Activated CD8-positive, alpha-beta memory T cell treated with anti-CD3 and anti-CD28 coated beads, Interleukin-2, amount 10 ng/mL, durations not matched to agents 7 days and 5 days (primary cell): ENCODE results near the gene TCIRG1. TPM values are rescaled to one million over a fixed set of nuclear protein-coding genes. Genes with fewer than 3 reads are reported as not detected.

Experiments used
- ATAC-seq: fragments of 150-1000 bp; cut with Tn5 transposase; one replicate; pipeline ENCODE4 v1.10.0; 2021; ENCODE audit warnings: moderate library complexity
- CTCF ChIA-PET: fragments of 350-600 bp; sonication (Branson Sonifier 250); formaldehyde crosslinking; loops from one replicate; lab custom pipeline; 2021; ENCODE audit warnings: antibody characterized with exemption; lab: Charles Lee
- DNase-seq: peaks from one replicate; pipeline ENCODE4 v3.0.0-alpha.2; 2020
- H3K27ac Mint-ChIP-seq: one replicate; pipeline ENCODE4 v1.8.0; 2021; ENCODE audit warnings: mild to moderate bottlenecking, mixed read lengths
- H3K27me3 Mint-ChIP-seq: one replicate; pipeline ENCODE4 v1.8.0; 2021; ENCODE audit warnings: mixed read lengths
- H3K36me3 Mint-ChIP-seq: one replicate; pipeline ENCODE4 v1.8.0; 2021; ENCODE audit warnings: mild to moderate bottlenecking, mixed read lengths
- H3K4me1 Mint-ChIP-seq: one replicate; pipeline ENCODE4 v1.8.0; 2021; ENCODE audit warnings: mixed read lengths
- H3K4me3 Mint-ChIP-seq: one replicate; pipeline ENCODE4 v1.8.0; 2021; ENCODE audit warnings: mild to moderate bottlenecking, moderate library complexity, mixed read lengths
- H3K9me3 Mint-ChIP-seq: one replicate; pipeline ENCODE4 v1.8.0; 2022; ENCODE audit warnings: low read depth, mixed read lengths
- total RNA-seq, 2 experiments: library from RNA; stranded (reverse); gene quantifications; one replicate each; pipeline ENCODE4 v1.2.3, GENCODE V29; 2021

Gene TCIRG1
- total RNA-seq, 2 experiments from 2014 or later: 235 to 311 TPM

DNA sequence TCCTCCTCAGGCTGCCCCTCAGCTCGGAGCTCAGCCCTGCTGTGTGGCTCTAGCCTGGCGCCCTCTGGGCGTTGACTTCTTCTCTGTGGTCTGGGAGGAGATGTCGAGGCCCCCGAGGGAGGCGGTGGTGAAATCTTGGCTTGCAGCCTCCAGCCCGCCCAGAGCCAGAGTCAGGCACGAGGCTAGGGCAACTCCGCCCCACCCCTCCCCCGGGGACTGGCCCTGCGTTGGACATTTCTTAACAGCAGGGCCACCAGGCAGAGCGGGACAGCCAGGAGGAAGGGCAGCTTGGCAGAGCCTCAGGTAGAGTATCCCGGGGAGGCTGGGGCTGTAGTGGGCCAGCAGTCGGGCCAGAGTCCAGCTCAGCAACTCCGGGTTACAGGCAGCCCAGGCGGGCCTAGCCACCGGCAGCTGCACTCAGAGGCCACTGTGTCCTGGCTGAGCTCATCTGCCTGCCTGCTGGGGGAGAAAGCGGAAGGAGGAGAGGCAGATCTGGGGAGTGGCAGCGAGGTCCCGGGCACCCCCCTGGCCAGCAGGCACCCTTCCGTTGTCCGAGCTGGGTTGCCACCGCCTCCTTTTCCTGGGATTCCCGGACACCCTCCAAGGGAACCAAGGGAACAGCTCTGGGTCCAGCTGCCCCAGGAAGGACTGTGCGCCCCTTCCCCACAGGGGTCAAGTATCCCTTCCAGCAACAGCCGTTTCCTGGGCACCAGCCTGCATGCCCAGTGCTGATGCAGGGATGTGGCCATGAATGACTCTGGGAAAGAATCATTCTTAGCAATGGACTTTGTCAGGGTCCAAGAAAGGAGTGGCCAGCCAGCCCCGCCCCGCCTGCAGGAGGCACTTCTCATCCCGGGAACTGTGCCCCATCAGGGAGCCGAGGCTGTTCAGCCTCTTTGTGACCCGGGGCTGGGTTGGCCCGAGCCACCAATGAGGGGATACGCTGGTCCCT, 28.5 kb upstream of the TCIRG1 start, which contains the start of gene ALDH3B1:
Gene ALDH3B1, plus strand, starts transcription at position 238 of the 952 bp plus-strand sequence. CDS start 4,971 bp downstream, outside the sequence.
- H3K36me3 Mint-ChIP-seq: no peaks in the 10 kb centered on the region
- H3K27ac Mint-ChIP-seq: no peak within 1 kb of the TSS
- H3K4me1 Mint-ChIP-seq: peaks cover 11% of the 10 kb centered on the region
- CTCF ChIA-PET: interaction anchor here (0.6 to 4.1 kb wide), 4 partner anchors 14 to 195 kb away, joined by 3 to 20 read pairs (median 6); no protein-coding TSS in a partner anchor
- no peaks in the 10 kb centered on the region for H3K9me3 Mint-ChIP-seq
- no peak within 1 kb of the TSS for H3K4me3 Mint-ChIP-seq
- H3K27me3 Mint-ChIP-seq: no peaks in the 10 kb centered on the region
- ATAC-seq: peak; percentile 38
- DNase-seq: no peak

DNA sequence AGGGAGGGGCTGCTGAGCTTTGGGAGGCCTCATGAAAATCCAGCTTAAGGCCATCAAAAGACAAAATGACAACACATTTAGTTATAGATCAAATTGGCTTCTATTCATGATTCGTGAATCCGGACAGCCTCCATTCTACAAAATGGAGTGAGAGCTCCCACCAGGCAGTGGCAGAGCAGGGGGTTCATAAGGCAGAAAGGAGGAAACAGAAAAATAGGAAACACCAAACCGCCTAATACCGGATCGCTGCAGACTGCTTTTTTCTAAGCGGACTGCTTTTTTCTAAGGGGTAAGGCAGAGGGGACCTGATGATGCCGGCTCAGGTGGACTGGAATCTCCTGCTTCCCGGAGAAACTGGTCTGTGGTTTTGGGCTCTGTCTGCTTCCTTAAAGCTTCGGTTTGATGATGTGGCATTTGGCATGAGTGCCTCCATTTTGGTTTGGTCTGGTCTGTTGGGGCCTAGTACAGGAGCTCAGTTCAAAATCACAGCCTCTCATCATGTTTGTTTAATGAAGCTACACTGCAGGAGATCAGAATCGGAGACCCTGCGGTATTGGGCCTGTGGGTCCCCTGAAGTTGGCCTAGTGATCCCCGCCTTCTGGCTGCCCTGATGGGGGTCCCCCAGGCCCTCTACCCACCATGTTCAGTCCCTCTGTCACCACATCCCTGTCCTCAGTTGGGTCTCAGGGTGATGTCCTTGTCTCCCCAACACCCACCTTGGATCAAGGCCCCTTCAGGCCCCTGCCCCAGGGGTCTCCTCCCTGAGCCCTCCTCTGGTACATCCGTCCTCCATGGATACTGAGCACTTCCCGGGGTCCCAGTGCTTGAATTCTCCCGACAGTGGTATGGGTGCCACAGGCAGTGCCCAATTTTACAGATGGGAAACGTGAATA, 27.5 kb upstream of the TCIRG1 start:
- Mint-ChIP-seq H3K9me3 (no peaks in the 10 kb centered on the region), H3K27ac (no peak overlapping the region), H3K4me3 (no peak overlapping the region), H3K27me3 (no peaks in the 10 kb centered on the region), H3K4me1 (peaks cover 11% of the 10 kb centered on the region), H3K36me3 (no peaks in the 10 kb centered on the region)
- no peak for ATAC-seq
- no peak for DNase-seq
- CTCF ChIA-PET: interaction anchor here (4.1 kb wide), 1 partner anchor 194 kb away, joined by 20 read pairs; no protein-coding TSS in a partner anchor

DNA sequence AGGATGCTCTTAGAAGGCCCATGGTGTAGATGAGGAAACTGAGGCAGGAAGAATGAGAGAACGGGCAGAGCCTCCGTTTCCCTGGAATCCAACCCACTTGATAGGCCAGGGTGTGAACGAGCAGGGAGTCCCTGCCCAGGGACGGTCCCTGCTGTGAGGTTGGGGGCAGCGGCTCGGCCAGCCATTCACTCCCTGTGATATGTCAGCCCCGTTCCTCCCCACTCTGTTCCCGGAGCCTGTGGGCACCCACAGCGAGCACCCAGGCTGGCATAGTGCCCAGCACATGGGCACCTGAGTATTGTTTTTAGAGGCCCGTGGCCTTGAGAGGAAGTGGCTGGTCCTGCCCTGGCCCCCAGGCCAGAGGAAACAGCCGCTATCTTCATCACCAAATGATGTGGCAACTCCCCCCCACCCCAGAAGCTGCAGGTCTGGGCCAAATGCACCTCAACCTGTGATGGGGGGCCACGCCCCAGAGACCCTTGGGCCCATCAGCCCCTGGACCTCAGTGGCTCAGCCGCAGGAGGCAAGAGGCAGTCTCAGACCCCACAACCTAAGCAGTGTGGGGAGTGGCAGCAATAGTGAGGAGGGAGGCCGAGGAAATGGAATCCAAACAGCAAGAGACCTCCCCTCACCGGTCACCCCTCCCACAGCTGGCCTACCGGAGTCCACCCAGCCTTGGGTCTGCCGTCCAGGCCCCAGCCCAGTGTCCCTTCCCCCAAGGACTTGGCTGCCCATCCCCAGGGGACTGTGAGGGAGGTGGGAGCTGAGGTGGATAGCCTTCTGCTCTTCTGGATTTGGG, 26.6 kb upstream of the TCIRG1 start:
- no peaks in the 10 kb centered on the region for H3K9me3 Mint-ChIP-seq
- no peak overlapping the region for H3K4me3 Mint-ChIP-seq
- H3K27ac Mint-ChIP-seq: no peak overlapping the region
- no peak for ATAC-seq
- no peaks in the 10 kb centered on the region for H3K27me3 Mint-ChIP-seq
- peaks cover 10% of the 10 kb centered on the region for H3K4me1 Mint-ChIP-seq
- H3K36me3 Mint-ChIP-seq: no peaks in the 10 kb centered on the region
- CTCF ChIA-PET: no interaction called here
- DNase-seq: no peak

DNA sequence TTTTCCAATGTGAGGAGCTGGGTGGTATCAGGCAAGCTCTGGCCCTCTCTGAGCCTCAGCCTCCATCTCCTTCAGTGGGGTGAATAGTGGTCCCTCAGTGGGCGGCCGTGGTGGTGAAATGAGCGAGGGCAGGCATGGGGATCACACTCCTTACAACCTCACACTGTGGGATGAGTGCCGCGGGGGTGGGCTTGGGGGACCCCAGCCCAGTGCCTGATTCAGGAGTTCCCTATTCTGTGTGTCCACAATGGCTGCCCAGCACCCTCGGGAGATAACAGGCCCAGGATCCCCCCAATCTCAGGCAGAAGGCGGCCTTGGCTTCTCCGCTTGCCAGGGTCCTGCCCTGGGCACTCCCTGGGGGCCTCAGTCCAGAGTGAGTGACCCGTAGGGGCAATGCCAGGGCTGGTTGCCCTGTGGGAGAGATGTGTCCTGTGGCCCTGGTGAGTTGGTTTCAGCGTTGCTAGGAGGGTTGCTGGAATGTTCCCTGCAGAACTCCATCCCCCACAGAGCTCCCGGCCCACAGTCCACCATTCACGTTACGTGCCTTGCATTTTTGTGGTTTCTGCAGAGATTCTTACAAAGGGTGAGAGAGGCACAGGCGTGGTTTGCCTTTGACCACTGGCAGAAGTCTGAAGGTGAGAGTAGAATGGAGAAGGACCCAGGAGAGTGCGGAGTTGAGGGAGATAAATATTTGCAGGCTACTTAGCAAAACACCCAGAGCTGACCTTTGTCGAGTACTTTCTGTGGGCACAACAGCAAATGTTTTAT, 25.8 kb upstream of the TCIRG1 start:
- ATAC-seq: no peak
- DNase-seq: no peak
- H3K4me3 Mint-ChIP-seq: no peak overlapping the region
- H3K9me3 Mint-ChIP-seq: no peaks in the 10 kb centered on the region
- no peak overlapping the region for H3K27ac Mint-ChIP-seq
- no peaks in the 10 kb centered on the region for H3K27me3 Mint-ChIP-seq
- CTCF ChIA-PET: no interaction called here
- no peaks in the 10 kb centered on the region for H3K36me3 Mint-ChIP-seq
- H3K4me1 Mint-ChIP-seq: peaks cover 10% of the 10 kb centered on the region

DNA sequence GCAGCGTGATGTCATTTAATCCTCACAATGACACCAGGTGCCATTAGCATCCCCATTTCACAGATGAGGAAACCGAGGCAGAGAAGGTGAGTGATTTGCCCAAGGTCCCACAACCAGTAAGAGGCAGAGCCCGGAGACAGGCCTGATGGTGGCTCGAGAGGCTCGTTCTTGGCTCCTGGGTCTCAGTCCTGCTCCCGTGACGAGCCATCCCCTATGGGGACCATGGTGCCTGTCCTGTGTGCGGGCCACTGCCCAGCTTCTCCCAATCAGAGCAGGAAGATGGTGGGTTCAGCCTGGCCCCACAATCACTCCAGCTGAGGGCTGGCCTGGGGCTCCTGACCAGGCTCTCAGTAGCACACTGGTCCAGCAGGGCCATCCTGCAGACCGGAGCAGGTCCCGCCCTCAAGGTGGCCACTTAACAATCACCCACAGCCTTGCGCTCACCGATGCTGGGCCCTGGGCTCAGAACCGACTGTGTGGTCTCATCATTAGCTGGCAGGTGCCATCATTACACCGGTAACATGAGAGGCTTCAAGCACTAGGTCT, 25.1 kb upstream of the TCIRG1 start:
- H3K36me3 Mint-ChIP-seq: no peaks in the 10 kb centered on the region
- no peak for ATAC-seq
- no peaks in the 10 kb centered on the region for H3K9me3 Mint-ChIP-seq
- H3K27me3 Mint-ChIP-seq: no peaks in the 10 kb centered on the region
- no peak overlapping the region for H3K27ac Mint-ChIP-seq
- no peak for DNase-seq
- CTCF ChIA-PET: no interaction called here
- no peak overlapping the region for H3K4me3 Mint-ChIP-seq
- peaks cover 10% of the 10 kb centered on the region for H3K4me1 Mint-ChIP-seq

DNA sequence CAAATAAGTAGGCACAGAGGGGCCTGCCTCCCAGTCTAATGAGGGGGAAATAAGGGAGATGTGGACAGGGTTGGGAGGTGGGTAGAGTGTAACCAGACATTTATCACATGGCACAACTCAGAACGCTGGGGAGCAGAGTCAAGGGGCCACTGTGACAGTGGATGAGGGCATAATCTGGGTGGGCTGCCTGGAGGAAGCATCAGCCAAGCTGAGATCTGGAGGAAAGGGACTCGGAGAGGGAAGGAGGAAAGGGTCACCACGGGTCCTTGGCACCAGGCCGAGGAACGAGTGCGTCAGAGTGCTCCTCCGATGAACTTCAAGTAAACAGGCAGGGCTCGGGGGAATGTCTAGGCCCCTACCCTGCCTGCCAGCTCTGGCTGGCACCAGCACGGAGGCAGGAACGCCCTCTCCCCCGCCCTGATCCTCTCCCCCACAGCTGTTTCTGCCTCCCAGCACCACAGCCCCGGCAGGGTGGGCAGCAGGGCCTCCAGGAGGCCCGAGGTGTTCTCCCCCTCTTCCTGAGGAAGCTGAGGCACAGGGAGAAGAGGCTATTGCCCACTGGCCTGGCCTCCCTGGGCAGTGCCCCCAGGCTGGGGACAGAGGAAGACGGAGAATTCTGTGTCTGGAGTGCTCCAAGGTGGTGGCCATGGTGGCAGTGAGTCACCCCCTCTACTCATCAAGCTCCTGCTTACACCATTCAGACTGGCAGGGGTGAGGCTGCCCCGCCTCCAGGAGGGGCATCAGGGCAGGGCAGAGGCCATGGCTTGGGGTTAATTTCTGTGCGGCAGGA, 24.5 kb upstream of the TCIRG1 start:
- DNase-seq (no peak), ATAC-seq (no peak)
- CTCF ChIA-PET: no interaction called here
- H3K36me3 Mint-ChIP-seq: no peaks in the 10 kb centered on the region
- no peak overlapping the region for H3K27ac Mint-ChIP-seq
- H3K4me3 Mint-ChIP-seq: no peak overlapping the region
- no peaks in the 10 kb centered on the region for H3K27me3 Mint-ChIP-seq
- H3K9me3 Mint-ChIP-seq: no peaks in the 10 kb centered on the region
- H3K4me1 Mint-ChIP-seq: peaks cover 7% of the 10 kb centered on the region

DNA sequence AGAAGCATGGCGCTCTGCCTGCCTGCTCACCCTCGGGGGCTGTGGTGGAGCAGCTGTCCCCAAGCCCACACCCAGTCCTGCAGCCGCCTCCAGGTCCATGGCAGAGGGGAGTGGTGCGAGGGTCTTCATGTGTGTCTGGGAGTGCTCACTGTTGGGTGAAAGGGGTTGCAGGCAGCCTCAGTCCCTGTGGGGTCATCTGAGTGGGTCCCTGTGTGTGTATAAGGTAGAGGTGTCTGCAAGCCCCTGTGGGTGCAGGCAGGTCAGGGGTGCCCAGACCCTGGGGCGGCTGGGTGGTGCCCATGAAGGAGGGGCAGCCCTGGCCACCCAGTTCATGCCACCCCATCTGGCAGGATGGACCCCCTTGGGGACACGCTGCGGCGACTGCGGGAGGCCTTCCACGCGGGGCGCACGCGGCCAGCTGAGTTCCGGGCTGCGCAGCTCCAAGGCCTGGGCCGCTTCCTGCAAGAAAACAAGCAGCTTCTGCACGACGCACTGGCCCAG, 23.8 kb upstream of the TCIRG1 start:
- ATAC-seq (no peak), DNase-seq (no peak)
- H3K4me1 Mint-ChIP-seq: peaks cover 2% of the 10 kb centered on the region
- CTCF ChIA-PET: no interaction called here
- no peaks in the 10 kb centered on the region for H3K9me3 Mint-ChIP-seq
- no peak overlapping the region for H3K4me3 Mint-ChIP-seq
- H3K27ac Mint-ChIP-seq: no peak overlapping the region
- no peaks in the 10 kb centered on the region for H3K27me3 Mint-ChIP-seq
- no peaks in the 10 kb centered on the region for H3K36me3 Mint-ChIP-seq

DNA sequence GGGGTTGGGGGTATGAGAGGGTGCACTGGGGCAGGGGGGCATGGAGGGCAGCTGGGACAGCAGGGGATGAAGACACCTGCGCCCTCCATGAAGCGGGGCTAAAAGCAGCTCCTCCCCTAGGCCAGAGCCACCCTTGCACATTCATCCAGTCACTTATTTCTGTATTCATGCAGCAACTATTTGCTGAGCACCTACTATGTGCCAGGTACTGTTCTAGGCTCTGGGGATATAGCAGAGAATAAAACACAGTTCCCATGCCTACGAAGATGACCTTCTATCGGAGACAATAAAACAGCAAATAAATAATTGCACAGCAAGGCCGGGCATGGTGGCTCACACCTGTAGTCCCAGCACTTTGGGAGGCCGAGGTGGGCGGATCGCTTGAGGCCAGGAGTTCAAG, 23.4 kb upstream of the TCIRG1 start:
- Mint-ChIP-seq H3K27me3 (no peaks in the 10 kb centered on the region), H3K4me3 (no peak overlapping the region), H3K4me1 (no peaks in the 10 kb centered on the region), H3K9me3 (no peaks in the 10 kb centered on the region), H3K36me3 (no peaks in the 10 kb centered on the region), H3K27ac (no peak overlapping the region)
- CTCF ChIA-PET: no interaction called here
- DNase-seq (no peak), ATAC-seq (no peak)

DNA sequence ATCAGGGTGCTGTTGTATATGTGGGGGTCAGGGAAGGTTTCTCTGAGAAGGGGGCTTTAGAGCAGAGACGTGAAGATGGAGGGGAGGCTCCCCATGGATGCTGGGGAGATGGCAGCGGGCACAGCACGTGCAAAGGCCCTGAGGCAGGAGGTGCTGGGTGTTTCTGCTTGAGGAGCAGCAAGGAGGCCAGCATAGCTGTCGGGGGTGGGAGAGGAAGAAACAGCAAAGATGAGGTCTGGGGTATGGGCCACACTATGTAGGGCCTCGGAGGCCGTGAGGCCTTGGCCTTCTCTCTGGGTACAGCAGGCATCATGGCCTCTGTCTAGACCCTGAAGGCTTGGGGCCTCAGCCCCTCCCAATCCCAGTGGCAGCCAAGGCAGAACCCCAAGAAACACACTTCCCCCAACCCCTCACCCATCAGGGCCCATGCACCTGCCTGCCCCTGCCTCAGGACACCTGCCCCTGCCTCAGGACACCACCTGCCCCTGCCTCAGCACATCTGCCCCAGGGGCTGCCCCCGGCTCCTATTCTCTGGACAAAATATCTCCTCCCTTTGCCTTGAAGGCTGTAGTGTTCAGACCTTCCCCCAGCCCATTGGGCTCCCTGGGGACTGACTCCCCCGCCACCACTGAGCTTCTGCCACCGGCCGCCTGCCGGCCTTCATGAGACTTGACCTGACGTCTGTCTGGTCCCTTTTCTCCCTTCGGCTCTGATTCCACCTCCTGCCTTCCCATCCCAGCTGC, 22.5 kb upstream of the TCIRG1 start:
- no peaks in the 10 kb centered on the region for H3K27me3 Mint-ChIP-seq
- CTCF ChIA-PET: no interaction called here
- H3K4me1 Mint-ChIP-seq: no peaks in the 10 kb centered on the region
- ATAC-seq (no peak), DNase-seq (no peak)
- H3K27ac Mint-ChIP-seq: no peak overlapping the region
- H3K9me3 Mint-ChIP-seq: no peaks in the 10 kb centered on the region
- H3K36me3 Mint-ChIP-seq: no peaks in the 10 kb centered on the region
- no peak overlapping the region for H3K4me3 Mint-ChIP-seq

DNA sequence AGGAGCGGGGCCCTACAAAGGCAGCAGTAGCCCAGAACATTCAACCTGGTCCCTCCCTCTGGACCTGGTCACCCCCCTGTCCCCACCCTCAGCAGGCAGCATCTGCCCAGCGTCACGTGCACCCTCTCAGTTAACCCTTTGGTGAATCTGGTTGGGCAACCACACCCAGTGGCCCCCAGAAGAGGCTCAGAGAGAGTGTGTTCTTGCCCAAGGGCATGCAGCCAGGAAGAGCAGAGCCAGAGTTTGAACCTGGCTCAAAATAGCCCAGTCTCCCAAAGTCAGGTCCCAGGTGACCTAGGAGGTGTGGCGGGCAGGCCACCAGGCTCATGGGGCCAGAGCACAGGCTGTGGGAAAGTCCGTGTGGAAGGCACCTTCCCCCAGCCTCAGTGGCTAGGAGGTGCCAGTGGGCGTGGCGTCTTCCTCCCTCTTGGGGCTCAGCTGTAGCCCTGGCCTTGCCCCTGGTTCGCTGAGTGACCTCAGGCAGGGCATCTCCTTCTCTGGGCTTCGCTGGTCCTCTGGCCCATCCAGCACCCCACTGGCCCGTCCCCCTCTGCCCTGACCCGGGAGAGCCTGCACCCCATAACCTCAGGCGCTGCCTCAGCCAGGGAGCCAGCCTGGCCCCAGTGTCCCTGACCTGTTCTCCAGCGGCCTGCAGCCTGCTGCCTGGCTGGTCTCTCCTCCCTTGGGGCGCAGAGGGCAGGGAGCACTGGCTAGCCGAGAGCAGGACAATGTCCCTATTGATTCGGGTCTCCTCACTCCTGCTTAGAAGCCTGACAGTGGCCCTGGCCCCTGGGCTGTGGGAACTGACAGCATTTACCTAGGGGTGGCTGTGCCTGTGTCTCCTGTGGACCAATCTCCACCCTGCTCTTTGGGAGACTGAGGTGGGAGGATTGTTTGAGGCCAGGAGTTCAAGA, 21.7 kb upstream of the TCIRG1 start:
- H3K9me3 Mint-ChIP-seq: no peaks in the 10 kb centered on the region
- H3K27ac Mint-ChIP-seq: no peak overlapping the region
- no peaks in the 10 kb centered on the region for H3K36me3 Mint-ChIP-seq
- no peak overlapping the region for H3K4me3 Mint-ChIP-seq
- CTCF ChIA-PET: no interaction called here
- ATAC-seq (no peak), DNase-seq (no peak)
- H3K27me3 Mint-ChIP-seq: no peaks in the 10 kb centered on the region
- H3K4me1 Mint-ChIP-seq: no peaks in the 10 kb centered on the region
